ENCODE results near the gene EYA4.

DNA sequence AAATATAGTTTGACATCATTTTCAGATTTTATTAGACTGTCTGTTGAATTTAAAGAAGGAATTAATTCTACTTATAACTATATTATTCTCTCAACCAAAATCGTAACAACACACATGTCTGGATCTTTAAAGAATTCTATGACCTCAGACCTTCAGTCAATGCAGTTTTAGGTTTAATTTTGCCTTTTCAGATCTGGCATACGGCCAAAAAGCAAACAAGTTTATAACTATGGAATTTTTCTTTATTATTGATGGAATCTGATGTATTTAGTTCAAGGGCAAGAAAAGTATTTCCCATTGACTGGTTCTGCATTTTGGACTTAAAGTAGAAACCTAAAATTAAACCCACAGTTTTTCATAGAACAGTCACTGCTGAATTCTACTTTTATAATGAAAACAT, 233.4 kb downstream of the EYA4 start:
- TF ChIP-seq, protein P1, sequence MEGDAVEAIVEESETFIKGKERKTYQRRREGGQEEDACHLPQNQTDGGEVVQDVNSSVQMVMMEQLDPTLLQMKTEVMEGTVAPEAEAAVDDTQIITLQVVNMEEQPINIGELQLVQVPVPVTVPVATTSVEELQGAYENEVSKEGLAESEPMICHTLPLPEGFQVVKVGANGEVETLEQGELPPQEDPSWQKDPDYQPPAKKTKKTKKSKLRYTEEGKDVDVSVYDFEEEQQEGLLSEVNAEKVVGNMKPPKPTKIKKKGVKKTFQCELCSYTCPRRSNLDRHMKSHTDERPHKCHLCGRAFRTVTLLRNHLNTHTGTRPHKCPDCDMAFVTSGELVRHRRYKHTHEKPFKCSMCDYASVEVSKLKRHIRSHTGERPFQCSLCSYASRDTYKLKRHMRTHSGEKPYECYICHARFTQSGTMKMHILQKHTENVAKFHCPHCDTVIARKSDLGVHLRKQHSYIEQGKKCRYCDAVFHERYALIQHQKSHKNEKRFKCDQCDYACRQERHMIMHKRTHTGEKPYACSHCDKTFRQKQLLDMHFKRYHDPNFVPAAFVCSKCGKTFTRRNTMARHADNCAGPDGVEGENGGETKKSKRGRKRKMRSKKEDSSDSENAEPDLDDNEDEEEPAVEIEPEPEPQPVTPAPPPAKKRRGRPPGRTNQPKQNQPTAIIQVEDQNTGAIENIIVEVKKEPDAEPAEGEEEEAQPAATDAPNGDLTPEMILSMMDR (IDR thresholded peaks at IDR 0.05), result no peak
- no peak for TF ChIP-seq ZFX (IDR thresholded peaks at IDR 0.05; ENCODE audit: borderline replicate concordance)

Measured in 22Rv1 (cell line).